CD4-positive, alpha-beta T cell treated with Interleukin-2 at 100 ng/mL for 4 hours (primary cell): ENCODE measurements around the gene ARID5A.
A peak's percentile ranks its signal among the peaks of the same experiment; 100 is the strongest.

Experiments
- DNase-seq: peaks from one replicate; pipeline ENCODE4 v3.0.0-alpha.2; 2020; ENCODE audit warnings: low spot score

Gene ARID5A

DNA sequence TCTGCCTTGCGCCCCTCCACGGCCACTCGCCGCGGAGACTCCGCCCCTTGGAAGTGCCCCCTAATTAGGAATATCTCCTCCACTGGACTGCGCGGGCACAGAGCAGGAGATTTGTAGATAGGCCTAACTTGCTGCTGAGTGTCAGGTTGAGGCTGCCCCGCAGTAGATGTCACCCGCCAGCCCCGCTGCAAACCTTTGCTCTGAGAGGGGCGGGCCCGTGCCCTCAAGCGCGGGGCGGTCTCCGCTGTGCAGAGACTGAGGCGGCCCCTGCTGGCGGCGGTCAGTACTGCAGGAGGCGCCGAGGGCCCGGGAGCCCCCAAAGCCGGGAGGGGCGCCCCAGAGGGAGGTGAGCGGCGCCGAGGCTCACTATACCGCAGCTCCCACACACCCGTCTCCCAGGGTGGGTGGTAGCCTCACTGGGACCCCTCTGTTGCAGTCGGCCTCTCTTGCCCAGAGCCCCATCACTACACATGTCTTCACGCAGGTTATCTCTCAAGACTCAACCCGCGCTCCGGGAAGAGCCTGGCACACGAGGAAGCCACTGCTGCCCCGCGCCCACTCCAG, 28.5 kb upstream of the ARID5A start:
- peak; percentile 87 for DNase-seq

- no peak for DNase-seq
Observed at GRCh38 chr2:96508521-96509113, 27.9 kb upstream of the ARID5A start.

GRCh38 chr2:96509114-96509846, 27.3 kb upstream of the ARID5A start:
- peak; percentile 62 for DNase-seq

- no peak for DNase-seq
Observed at GRCh38 chr2:96509847-96510230, 26.7 kb upstream of the ARID5A start.

- no peak for DNase-seq
Observed at GRCh38 chr2:96510931-96511595, 25.5 kb upstream of the ARID5A start.

DNA sequence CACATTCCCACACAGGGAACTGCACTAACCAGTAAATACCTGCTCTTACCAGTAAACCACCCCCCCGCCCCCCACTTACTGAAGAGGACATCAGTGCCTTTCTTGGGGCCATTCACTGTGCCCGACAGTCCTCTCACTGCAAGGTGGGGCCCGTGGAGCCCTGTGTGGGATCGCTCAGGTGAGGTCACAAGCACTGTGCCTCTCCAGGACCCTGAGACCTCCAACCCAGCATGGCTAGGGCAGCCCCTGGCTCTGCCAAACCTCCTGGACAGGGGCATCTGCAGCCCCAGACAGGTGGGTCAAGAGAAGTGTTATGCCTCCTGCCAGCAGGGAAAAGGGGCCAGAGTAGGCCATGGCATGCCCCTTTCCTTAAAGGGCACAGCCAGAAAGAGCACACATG, 24.7 kb upstream of the ARID5A start:
- no peak for DNase-seq

- DNase-seq: no peak
Observed at GRCh38 chr2:96512341-96512740, 24.2 kb upstream of the ARID5A start.

DNA sequence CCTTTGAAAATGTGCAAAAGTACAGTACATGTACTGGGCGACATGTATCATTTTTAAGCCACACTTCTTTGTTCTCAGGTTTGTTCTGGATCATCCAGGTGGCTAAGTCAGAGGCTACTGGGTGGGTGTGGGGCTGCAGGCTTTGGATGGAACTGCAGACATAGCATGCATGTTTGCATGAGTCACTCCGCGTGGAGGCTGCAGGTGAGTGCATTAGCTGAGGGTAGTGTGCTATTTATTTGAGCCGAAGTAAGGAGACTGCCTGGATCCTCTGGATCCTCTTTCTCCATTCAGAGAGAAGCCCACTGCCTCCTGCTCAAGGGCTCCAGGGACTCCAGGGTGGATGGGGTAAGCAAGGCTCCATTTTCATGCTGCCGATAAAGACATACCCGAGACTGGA, 22.0 kb upstream of the ARID5A start:
- no peak for DNase-seq

- no peak for DNase-seq
Observed at GRCh38 chr2:96517079-96517478, 19.5 kb upstream of the ARID5A start.

DNA sequence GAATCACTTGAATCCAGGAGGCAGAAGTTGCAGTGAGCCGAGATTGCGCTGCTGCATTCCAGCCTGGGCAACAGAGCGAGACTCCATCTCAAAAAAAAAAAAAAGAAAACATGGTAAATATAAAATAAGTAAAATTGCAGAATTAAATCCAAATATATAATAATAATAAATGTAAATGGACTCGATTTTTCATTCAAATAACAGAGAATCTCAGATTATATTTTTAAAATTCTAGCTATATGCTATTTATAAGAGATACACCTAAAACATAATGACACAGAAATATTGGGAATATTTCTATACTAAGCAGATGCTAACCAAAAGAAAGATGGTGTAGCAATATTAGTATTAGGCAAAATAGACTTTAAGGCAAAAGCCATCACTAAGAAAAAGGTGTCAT, 16.3 kb upstream of the ARID5A start:
- no peak for DNase-seq

DNA sequence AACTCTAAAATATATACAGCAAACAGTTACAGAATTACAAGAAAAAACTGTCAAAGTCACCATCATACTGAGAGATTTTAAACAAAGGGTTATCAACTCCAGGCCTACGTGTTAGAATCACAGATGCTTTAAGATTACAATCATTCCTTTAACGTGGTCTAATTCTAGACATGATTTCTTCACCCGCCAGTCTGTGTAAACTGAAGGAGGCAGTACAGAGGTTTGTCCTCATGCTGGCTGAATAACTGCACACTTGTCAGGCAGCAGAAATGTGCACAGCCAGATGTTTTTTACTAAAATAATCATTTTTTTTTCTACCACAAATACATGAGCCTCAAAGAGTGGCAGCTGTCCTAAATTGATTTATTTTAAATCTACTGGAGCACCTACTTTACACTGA, 15.9 kb upstream of the ARID5A start:
- no peak for DNase-seq

DNA sequence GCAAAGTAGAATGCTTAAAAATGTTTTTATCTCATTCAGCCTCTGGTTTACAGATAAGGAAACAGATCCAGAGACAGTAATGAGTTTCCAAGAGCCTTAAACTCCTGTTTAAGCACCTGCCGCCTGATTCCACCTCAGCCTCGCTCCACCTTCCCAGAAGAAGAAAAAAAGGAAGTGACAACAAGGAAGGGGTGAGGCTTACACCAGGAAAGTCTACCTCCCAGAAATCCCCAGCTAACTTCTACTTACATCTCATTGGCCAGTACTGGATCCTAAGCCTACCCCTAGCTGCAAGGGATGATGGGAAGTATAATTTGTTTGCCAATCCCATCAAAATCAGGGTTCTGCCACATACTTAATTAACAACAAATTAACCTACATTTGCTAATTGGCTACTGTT, 15.3 kb upstream of the ARID5A start:
- no peak for DNase-seq

DNA sequence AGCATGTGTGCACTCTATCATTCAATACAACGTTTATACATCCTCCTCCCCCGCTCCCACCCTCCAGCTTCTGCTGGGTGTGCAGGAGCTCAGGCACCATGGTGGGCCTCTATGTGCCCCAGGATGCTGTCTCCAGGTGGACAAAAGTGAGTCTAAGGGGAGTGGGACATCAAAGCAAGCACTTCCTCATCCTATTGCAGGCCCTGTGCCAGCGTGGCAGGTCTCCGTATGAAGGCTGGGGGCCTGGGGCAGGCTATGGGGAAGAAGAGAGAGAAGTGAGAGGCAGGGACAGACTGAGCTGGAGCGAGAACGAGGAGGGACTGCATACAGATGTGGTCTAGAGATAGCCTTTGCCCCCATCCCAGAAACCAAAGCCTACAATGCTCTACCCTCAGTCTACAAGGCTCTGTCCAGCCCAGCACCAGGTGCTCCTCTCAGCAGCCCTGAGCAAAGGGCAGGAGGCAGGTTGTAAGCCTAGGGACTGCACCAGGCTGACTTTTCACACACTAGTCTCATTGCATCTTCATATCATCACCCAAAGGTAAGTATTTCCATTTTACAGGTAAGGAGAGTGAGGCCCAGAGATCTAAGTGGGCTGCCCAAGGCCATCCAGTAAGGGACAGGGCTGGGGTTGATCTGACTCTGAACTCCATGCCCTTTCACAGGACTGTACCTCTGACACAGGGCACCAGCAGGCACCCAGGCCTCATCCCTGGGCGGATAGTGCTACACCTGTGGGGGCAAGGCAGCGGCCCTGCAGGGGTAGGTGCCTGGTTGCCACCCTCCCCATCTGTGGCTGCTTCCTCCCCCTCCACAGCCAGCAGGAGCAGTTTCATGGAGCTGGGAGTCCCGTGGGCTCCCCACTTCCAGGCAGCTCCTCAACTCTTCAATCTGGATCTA, 14.0 kb upstream of the ARID5A start:
- no peak for DNase-seq

DNA sequence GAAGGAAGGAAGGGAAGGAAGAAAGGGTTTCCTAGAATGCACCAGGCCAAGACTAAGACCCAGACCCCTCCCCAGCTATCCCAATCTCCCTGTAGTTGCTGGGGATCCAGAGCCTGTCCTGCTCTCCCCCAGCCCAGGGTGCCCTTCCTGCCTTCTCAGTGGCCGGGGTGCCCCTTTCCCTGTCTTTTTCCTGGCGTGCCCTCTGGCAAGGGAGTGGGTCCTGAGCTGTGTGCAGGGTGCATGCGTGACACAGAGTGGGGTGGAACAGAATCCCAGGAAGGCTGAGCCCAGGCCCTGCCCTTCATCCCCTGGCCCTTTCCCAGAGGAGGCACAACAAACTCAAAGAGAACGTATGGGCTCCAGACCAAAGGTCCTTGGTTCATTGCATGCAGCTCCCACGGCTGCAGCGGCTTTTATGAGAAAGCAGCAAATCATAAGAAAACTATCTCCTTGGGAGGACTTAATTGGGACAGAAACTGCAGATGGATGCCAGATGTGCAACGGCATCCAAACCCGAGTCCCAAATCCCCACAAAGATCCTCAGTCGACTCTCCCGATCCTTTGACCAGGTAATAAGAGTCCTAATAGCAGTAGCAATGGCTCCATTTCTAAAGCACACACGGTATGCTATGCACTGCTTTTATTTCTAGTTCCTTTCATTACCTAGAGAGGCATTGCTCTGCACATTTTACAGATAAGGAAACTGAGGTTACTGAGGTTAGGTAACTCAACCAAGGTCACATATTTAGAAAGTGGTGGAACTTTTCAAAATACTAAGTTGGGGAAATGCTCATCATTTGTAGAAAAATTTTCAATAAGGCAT, 12.7 kb upstream of the ARID5A start:
- no peak for DNase-seq

- DNase-seq: peak; percentile 66
Observed at GRCh38 chr2:96524482-96525210, 11.9 kb upstream of the ARID5A start.

- DNase-seq: no peak
Observed at GRCh38 chr2:96525211-96525507, 11.4 kb upstream of the ARID5A start.

- no peak for DNase-seq
Observed at GRCh38 chr2:96526101-96526591, 10.4 kb upstream of the ARID5A start.

DNA sequence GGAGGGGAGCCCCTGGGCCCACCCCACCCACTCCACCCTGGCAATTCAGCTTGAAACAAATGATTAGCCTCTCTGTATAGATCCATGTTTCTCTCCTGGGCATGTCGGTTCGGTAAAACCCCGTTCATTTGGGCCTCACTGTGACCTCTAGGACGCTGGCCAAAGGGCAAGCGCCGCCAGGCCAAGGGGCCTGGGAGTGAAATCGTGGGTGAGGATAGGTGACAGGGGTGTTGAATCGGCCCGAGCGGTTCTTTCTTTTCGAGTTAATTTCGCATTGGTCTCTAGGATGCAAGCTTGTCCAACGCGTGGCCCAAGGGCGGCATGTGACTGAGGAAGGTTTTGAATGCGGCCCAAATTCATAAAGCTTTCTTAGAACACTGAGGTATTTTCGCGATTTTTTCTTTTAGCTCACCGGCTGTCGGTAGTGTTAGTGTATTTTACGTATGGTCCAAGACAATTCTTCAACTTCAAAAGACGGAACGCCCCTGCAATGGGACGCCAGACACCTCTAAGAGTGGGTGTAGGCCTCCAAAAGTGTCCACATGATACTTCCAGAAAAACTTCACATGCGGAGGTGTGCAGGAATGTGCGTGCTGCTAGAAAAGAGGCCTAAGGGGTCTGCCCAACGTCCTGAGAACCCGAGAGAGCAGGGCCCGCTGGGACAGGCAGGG, 9.8 kb upstream of the ARID5A start:
- DNase-seq: no peak

- peak; percentile 61 for DNase-seq
Observed at GRCh38 chr2:96527286-96528005, 9.1 kb upstream of the ARID5A start.
